Measurements from ENCODE around the gene PEDS1.
A peak's percentile ranks its signal among the peaks of the same experiment; 100 is the strongest.

The PEDS1 gene

GRCh38 chr20:50118203-50118602 is 35.3 kb downstream of the PEDS1 start:
- no peak overlapping the region for H3K4me3 ChIP-seq (ENCODE audit: control insufficient read depth, low read depth, low read length)
- DNase-seq (ENCODE audit: low read depth): no peak
- TF ChIP-seq CTCF (IDR thresholded peaks at IDR 0.05; ENCODE audit: control insufficient read depth, insufficient read depth, low read depth, low read length, missing control alignments): no peak

- TF ChIP-seq CTCF (IDR thresholded peaks at IDR 0.05; ENCODE audit: control insufficient read depth, insufficient read depth, low read depth, low read length, missing control alignments): no peak
- no peak for DNase-seq (ENCODE audit: low read depth)
- peak overlapping the region; percentile 39; the same call in 1 of the 2 replicates for H3K4me3 ChIP-seq (ENCODE audit: control insufficient read depth, low read depth, low read length)
Observed at GRCh38 chr20:50116368-50116999, 37.0 kb downstream of the PEDS1 start.

- peak overlapping the region; percentile 39 for H3K4me3 ChIP-seq (ENCODE audit: control insufficient read depth, low read depth, low read length)
- DNase-seq (ENCODE audit: low read depth): peak; percentile 87
- TF ChIP-seq CTCF (IDR thresholded peaks at IDR 0.05; ENCODE audit: control insufficient read depth, insufficient read depth, low read depth, low read length, missing control alignments): no peak
Observed at GRCh38 chr20:50115591-50116367, 37.7 kb downstream of the PEDS1 start.

- H3K4me3 ChIP-seq (ENCODE audit: control insufficient read depth, low read depth, low read length): peak overlapping the region; percentile 39; the same call in 1 of the 2 replicates
- DNase-seq (ENCODE audit: low read depth): no peak
- TF ChIP-seq CTCF (IDR thresholded peaks at IDR 0.05; ENCODE audit: control insufficient read depth, insufficient read depth, low read depth, low read length, missing control alignments): no peak
Observed at GRCh38 chr20:50115041-50115512, 38.4 kb downstream of the PEDS1 start.

- TF ChIP-seq CTCF (IDR thresholded peaks at IDR 0.05; ENCODE audit: control insufficient read depth, insufficient read depth, low read depth, low read length, missing control alignments): no peak
- H3K4me3 ChIP-seq (ENCODE audit: control insufficient read depth, low read depth, low read length): peak overlapping the region; percentile 63
- no peak for DNase-seq (ENCODE audit: low read depth)
Observed at GRCh38 chr20:50113420-50114224, 39.9 kb downstream of the PEDS1 start.

Data from AG09309 (cell line).